GM12878 (cell line): Measurements from ENCODE around the gene UBLCP1.

Experiments used
- ATF3 ChIP-seq: IDR thresholded peaks from 2 replicates; pipeline ENCODE4 v1.6.1; 2011; ENCODE audit warnings: low read depth, mild to moderate bottlenecking, low read length, moderate library complexity, borderline replicate concordance; ENCODE audit errors: extremely low read depth
- CBX5 ChIP-seq: sonication (generic); IDR thresholded peaks from 2 replicates; pipeline ENCODE4 v1.6.1; 2016; ENCODE audit warnings: low read depth, moderate library complexity, mild to moderate bottlenecking, inconsistent platforms
- CTCF ChIP-seq, 3 experiments: IDR thresholded peaks in 2 of 3; conservative IDR thresholded peaks in 1 of 3; 2 replicates each; pipeline ENCODE4 v1.5.1; 2011; ENCODE audit warnings: low read depth in 3 of 3, low read length in 3 of 3, mild to moderate bottlenecking in 3 of 3, control low read depth in 2 of 3, moderate library complexity in 2 of 3, inconsistent platforms in 1 of 3, mixed read lengths in 1 of 3; ENCODE audit not compliant: control insufficient read depth in 2 of 3, insufficient read depth in 1 of 3; ENCODE audit errors: extremely low read depth in 1 of 3
- HSF1 ChIP-seq: fragments of 150-350 bp; IDR thresholded peaks from 2 replicates; pipeline ENCODE4 v1.6.1; 2014; ENCODE audit warnings: mild to moderate bottlenecking, low read depth, low read length
- NRF1 ChIP-seq: conservative IDR thresholded peaks from 2 replicates; pipeline ENCODE4 v1.6.1; 2011; ENCODE audit warnings: mild to moderate bottlenecking, low read depth, low read length, improper control_type of control experiment
- POLR2A ChIP-seq: IDR thresholded peaks from 2 replicates; pipeline ENCODE4 v1.6.1; 2011; ENCODE audit warnings: low read depth, mild to moderate bottlenecking, low read length
- RFX5 ChIP-seq: IDR thresholded peaks from 2 replicates; pipeline ENCODE4 v1.6.1; 2011; ENCODE audit warnings: low read depth, low read length, improper control_type of control experiment
- ZNF217 ChIP-seq: fragments of 450-650 bp; IDR thresholded peaks from 2 replicates; pipeline ENCODE4 v1.6.1; 2017; ENCODE audit warnings: antibody characterized with exemption, mild to moderate bottlenecking

- no peak for TF ChIP-seq HSF1
- no peak for TF ChIP-seq CBX5
- no peak for TF ChIP-seq CTCF (IDR thresholded peaks at IDR 0.05 in 2 of 3, conservative IDR thresholded peaks at IDR 0.05 in 1 of 3; ENCODE audit: control insufficient read depth in 2 of 3, extremely low read depth in 1 of 3, insufficient read depth in 1 of 3, low read depth in 3 of 3, low read length in 3 of 3)
- no peak for TF ChIP-seq ZNF217
- TF ChIP-seq POLR2A: no peak
- TF ChIP-seq ATF3: no peak
- TF ChIP-seq NRF1: no peak
- no peak for TF ChIP-seq RFX5
Observed at GRCh38 chr5:159257629-159258283, 5.3 kb upstream of the UBLCP1 start.
